ENCODE results near the gene CGNL1.
A peak's percentile ranks its signal among the peaks of the same experiment; 100 is the strongest.

- TF ChIP-seq, protein P1, sequence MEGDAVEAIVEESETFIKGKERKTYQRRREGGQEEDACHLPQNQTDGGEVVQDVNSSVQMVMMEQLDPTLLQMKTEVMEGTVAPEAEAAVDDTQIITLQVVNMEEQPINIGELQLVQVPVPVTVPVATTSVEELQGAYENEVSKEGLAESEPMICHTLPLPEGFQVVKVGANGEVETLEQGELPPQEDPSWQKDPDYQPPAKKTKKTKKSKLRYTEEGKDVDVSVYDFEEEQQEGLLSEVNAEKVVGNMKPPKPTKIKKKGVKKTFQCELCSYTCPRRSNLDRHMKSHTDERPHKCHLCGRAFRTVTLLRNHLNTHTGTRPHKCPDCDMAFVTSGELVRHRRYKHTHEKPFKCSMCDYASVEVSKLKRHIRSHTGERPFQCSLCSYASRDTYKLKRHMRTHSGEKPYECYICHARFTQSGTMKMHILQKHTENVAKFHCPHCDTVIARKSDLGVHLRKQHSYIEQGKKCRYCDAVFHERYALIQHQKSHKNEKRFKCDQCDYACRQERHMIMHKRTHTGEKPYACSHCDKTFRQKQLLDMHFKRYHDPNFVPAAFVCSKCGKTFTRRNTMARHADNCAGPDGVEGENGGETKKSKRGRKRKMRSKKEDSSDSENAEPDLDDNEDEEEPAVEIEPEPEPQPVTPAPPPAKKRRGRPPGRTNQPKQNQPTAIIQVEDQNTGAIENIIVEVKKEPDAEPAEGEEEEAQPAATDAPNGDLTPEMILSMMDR (IDR thresholded peaks at IDR 0.05; ENCODE audit: insufficient read depth, low read depth, low read length) = no peak
- TF ChIP-seq EZH2 (IDR thresholded peaks at IDR 0.05; ENCODE audit: insufficient read depth, low read length) = peak; percentile 25
Measured at GRCh38 chr15:57375827-57376695, at the start of gene CGNL1.

Measured in astrocyte (in vitro differentiated cells and primary cell).